HG02678 (cell line): ENCODE measurements around the gene CDHR3.
A peak's percentile ranks its signal among the peaks of the same experiment; 100 is the strongest.

Experiments used
- ATAC-seq: cut with Tn5 transposase; IDR thresholded peaks from one replicate; pipeline ENCODE4 v1.9.1; 2021; ENCODE audit warnings: mild to moderate bottlenecking, moderate library complexity; ENCODE audit not compliant: unreplicated experiment

Gene CDHR3

GRCh38 chr7:106062006-106062405, 98.9 kb downstream of the CDHR3 start:
- no peak for ATAC-seq

- no peak for ATAC-seq
Observed at GRCh38 chr7:106062521-106062931, 99.5 kb downstream of the CDHR3 start.

- ATAC-seq = no peak
Observed at GRCh38 chr7:106063024-106063423, 100.0 kb downstream of the CDHR3 start.

GRCh38 chr7:106063692-106064091, 100.6 kb downstream of the CDHR3 start:
- ATAC-seq = no peak

GRCh38 chr7:106064316-106064715, 101.3 kb downstream of the CDHR3 start:
- no peak for ATAC-seq

GRCh38 chr7:106064771-106065574, 101.9 kb downstream of the CDHR3 start:
- no peak for ATAC-seq

- ATAC-seq = no peak
Observed at GRCh38 chr7:106065575-106066500, 102.8 kb downstream of the CDHR3 start.

GRCh38 chr7:106067678-106068077, 104.6 kb downstream of the CDHR3 start:
- ATAC-seq = no peak

GRCh38 chr7:106068538-106068961, 105.5 kb downstream of the CDHR3 start:
- ATAC-seq = no peak

- ATAC-seq = no peak
Observed at GRCh38 chr7:106068986-106069385, 105.9 kb downstream of the CDHR3 start.

GRCh38 chr7:106069471-106070200, 106.6 kb downstream of the CDHR3 start:
- ATAC-seq = no peak

- no peak for ATAC-seq
Observed at GRCh38 chr7:106070201-106070551, 107.1 kb downstream of the CDHR3 start.

GRCh38 chr7:106070567-106071254, 107.6 kb downstream of the CDHR3 start:
- ATAC-seq = no peak

GRCh38 chr7:106071356-106071998, 108.4 kb downstream of the CDHR3 start:
- peak; percentile 98 for ATAC-seq

GRCh38 chr7:106071999-106072714, 109.1 kb downstream of the CDHR3 start:
- ATAC-seq = no peak

- ATAC-seq = no peak
Observed at GRCh38 chr7:106072715-106073091, 109.6 kb downstream of the CDHR3 start.

- ATAC-seq = no peak
Observed at GRCh38 chr7:106073701-106074100, 110.6 kb downstream of the CDHR3 start.

GRCh38 chr7:106074257-106074656, 111.2 kb downstream of the CDHR3 start:
- ATAC-seq = no peak

GRCh38 chr7:106075937-106076336, 112.9 kb downstream of the CDHR3 start:
- no peak for ATAC-seq

GRCh38 chr7:106076537-106076936, 113.5 kb downstream of the CDHR3 start:
- ATAC-seq = no peak
